Stimulated activated CD4-positive, alpha-beta T cell treated with anti-CD3 and anti-CD28 coated beads, Interleukin-15, amount 100 ng/mL, for 24 hours (primary cell): Measurements from ENCODE around the gene TDRD6.
"Not testable (repeated sequence)": the region's sequence is repeated elsewhere in the genome, so short reads cannot be mapped to it uniquely, and the experiment has no call there.

Experiments
- DNase-seq: peaks from one replicate; pipeline ENCODE4 v3.0.0-alpha.2; 2020

TDRD6 gene

DNA sequence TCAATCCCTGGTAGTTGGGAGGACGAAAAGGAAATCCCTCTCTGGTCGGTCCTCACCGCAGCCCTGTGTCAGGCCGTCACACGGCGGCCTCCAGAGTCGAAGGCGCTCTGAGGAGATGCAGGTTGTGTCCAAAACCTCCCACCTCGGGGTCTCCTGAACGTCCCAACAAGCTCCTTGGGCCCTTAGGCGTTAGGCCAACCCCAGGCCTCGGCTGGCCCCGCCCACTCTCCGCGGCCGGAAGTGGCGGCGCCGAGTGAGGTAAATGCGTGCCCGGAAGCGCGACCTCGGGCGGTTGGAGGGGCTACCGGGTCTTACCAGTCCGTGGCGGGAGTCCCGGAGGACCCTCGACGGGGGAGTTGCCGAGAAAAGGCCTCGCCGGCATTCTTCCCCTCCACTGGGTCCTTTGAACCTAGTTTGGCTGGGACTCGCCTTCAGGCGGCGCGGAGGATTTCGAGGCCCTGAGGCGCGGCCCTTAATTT is at the start of gene TDRD6:
TSS of gene TDRD6 (plus strand) at position 267 of the 479 bp plus-strand sequence. CDS start 244 bp downstream, outside the sequence.
- DNase-seq = no peak

DNA sequence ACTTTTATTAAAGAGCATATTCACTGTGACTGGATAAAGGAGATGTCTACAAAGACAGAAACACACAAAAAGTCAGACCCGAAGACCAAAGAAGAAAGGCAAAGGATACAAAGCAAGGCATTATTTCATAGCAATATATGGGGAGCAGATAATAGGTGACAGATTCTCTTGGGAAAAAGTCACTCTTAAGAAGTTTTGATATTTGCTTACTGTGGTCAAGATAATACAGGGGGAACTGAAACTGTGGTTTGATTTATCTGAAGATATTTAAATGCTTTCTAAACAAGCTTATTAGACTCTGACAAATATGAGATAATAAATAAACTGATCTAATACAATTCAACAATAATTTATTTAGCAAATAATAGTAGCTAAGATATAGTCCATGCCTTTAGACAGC is 49.8 kb upstream of the TDRD6 start:
- no peak for DNase-seq

DNA sequence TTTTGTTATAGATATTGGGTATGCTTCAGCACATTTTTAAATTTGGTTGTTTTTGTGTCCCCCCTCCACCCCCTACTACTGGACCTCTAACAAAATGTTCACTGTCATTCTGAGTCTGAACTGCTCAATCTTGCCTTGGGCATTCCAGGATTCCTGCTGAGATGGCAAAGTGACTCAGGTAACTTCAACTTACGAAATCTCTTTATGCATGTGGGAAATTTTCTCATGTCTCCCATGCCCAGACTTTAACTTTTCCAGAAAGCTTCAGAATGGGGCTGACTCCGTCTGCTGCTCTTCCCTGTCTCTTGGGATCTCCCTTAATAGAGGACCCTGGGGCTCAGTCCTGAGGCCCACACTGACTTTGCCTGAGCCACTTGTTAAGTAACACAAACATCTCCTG is 49.0 kb upstream of the TDRD6 start:
- DNase-seq = no peak

DNA sequence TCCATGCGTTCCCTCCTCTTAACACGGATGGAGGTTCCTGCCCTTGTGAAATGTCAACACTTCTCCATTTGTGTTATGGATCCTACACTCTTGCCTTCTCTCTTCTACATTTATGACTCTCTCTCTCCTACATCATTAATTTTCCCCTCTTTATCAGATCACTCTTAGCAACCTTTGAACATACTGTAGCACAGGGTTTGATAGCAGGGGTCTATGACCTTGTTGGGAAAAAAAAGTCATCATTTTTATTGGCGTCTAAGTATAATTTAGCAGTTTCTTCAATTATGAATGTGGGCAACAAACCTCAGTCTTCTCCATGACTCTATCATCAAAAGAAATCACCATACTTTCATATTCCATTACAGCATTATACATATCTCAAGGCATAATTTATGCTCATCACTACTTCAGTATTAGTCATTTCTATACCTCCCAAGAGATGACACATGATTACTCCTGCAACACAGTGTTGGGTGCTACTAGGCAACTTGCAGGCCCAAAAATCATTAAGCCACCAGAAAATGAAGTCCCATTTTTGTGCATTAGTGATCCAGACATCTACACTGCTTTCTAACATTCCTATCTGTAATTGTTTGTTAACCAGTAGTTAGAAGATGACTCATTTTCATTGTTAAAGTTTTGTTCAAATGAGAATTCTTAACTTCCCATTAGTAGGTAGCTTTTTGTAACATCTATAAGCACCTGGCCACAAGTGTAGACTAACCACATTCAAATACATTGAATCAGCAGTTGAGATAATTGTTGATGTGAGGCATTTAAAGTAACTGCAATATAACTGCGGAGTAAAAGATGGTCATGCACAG is 44.5 kb upstream of the TDRD6 start:
- DNase-seq = no peak

DNA sequence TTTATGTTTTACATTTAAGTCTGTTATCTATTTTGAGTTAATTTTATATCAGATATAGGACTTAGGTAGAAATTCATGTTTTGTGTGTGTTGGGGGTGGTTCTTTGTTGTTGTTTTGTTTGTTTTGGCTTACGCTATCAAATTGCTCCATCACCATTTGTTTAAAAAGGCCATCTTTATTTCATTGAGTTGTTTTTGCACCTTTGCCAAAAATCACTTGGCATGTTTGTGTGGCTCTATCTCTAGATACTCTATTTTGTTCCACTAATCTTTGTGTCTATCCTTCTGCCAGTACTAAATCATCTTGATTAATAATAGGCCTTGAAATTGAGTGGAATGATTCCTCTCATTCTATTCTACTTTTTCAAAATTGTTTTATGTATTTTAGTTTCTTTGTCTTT is 42.4 kb upstream of the TDRD6 start:
- no peak for DNase-seq

- not testable (repeated sequence) for DNase-seq
Observed at GRCh38 chr6:46648108-46648507, 39.6 kb upstream of the TDRD6 start.

DNA sequence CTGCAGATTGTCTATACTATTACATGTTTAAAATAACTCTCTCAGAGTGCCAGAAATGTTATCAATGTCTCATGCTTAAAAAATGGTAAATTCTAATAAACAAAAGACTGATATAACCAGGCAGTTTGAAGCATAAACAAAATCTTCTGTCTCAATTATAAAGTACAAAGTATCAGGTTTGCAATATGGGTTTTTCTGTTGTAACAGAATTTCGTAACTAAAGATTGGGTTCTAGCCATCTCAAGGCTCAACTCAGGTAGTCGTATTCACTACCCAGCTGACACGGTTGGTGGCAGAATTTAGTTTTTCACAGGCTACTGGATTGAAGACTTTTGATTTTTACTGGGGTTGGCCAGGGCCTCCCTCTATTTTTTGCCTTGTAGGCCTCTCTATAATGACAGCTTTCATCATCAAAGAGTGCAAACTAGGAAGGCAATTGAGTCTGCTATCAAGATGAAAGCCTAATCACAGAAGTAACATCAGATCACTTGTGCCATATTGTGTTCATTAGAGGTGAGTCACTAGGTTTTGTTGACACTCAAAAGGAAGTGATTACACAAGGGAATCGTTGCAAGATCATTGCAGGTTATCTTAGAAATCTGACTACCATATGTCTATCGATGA is 38.7 kb upstream of the TDRD6 start:
- no peak for DNase-seq

GRCh38 chr6:46651006-46651405 is 36.7 kb upstream of the TDRD6 start:
- no peak for DNase-seq

- no peak for DNase-seq
Observed at GRCh38 chr6:46651816-46652215, 35.9 kb upstream of the TDRD6 start.

GRCh38 chr6:46652232-46652602 is 35.5 kb upstream of the TDRD6 start:
- no peak for DNase-seq

- DNase-seq = peak; percentile 90
Observed at GRCh38 chr6:46652603-46653438, 34.9 kb upstream of the TDRD6 start, which contains the start of the genes CYP39A1 and SLC25A27. TSS of gene CYP39A1 (minus strand) at chr6:46652818. CDS start at chr6:46652582, 236 bp downstream. TSS of gene SLC25A27 (plus strand) at chr6:46652975. CDS start at chr6:46653193, 218 bp downstream.

- DNase-seq = no peak
Observed at GRCh38 chr6:46653439-46654195, 34.1 kb upstream of the TDRD6 start.

DNA sequence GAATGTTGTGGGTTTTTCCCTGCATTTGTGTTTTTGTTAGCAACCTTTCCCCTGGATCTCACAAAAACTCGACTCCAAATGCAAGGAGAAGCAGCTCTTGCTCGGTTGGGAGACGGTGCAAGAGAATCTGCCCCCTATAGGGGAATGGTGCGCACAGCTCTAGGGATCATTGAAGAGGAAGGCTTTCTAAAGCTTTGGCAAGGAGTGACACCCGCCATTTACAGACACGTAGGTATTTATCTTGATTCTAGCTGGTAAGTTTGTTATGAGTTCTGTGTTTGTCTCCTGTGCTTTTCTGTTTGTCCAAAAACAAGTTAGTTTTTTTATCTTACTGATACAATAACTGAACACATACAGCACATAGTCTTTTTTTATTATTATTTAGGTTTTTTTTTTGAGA is 31.9 kb upstream of the TDRD6 start:
- DNase-seq = no peak

- DNase-seq = no peak
Observed at GRCh38 chr6:46657642-46658041, 30.0 kb upstream of the TDRD6 start.

DNA sequence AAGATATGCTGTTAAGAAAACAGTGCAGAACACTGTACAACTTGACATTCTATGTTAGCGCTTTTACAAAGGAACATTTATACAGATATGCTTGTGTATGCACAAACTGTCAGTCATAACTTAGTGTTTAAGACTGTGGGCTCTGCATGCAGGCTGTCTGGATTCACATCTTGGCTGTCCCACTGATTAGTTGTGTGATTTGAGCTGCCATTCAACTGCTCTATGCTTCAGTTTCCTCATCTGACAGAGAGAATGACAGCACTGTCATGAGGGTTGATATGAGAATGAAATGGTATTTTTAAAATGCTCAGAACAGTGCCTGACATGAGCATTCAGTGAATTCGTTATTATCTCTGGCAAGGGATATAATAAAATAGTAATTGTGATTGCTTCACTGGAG is 26.2 kb upstream of the TDRD6 start:
- DNase-seq = no peak

GRCh38 chr6:46667377-46667776 is 20.3 kb upstream of the TDRD6 start:
- DNase-seq = no peak

DNA sequence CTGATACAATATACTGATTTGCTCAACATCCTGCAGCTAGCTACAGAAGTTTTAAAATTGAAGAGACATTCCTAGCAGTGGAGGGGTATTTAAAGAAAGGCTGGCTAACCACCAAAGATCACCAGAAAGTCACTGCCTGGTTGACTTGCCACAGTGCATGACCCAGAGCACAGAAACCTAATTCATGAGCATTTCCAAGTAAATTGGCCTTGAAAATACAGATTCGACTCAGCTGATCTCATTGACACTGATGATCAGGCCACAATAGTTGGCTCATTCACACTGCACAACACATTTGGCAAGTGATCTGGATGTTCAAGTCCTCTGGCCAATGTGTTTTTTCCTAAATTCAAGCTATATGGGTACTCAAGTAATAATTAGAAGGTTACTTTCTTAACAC is 13.3 kb upstream of the TDRD6 start:
- no peak for DNase-seq

DNA sequence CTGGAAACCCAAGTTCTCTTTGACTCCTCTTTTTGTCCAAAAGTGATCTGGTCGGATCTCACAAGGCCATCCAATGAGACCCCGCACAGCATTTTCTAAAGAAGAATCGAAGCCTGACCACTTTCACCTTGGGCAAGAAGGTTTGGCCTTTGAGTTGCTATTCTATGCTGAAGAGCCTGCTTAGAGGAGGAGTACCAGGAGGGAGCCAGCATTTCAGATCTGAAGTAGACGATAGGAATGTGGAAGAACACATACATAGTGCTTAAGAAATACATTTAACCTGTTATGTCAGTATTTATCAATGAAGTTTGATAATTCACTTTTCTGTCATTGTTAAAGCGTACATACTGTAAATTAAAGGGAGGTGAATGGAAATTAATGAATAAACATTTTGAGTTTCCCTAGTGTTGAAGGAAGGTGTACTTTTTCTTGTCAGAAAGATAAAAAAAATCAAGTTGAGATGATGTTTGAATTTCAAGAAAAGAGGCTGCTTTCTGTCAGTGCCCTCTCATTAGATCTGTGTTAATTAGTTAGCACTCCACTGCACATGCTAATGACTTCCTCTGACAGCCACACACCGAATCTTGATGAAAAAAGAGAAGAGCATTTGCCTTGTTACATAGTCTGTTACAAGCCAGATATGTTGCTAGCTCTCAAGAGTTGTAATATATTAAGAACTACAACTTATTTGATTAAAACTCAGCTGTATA is 10.9 kb upstream of the TDRD6 start:
- no peak for DNase-seq

GRCh38 chr6:46677314-46677654 is 10.4 kb upstream of the TDRD6 start:
- DNase-seq = no peak

GRCh38 chr6:46684771-46685170 is 2.9 kb upstream of the TDRD6 start:
- no peak for DNase-seq

GRCh38 chr6:46688117-46688965 is 656 bp downstream of the TDRD6 start:
- DNase-seq = no peak
